HUES6 (cell line): Measurements from ENCODE around the gene TNFSF10.

Experiments
- H3K27ac ChIP-seq: 2 replicates; pipeline ENCODE4 v1.7.0; 2013; ENCODE audit warnings: low read depth, mild to moderate bottlenecking, low read length, inconsistent platforms
- H3K27me3 ChIP-seq: 2 replicates; pipeline ENCODE4 v1.6.1; 2013; ENCODE audit warnings: low read length; ENCODE audit not compliant: control insufficient read depth, insufficient read depth
- H3K36me3 ChIP-seq: 2 replicates; pipeline ENCODE4 v1.6.1; 2013; ENCODE audit warnings: low read length; ENCODE audit not compliant: control insufficient read depth, insufficient read depth
- H3K4me1 ChIP-seq: 2 replicates; pipeline ENCODE4 v1.6.1; 2013; ENCODE audit warnings: low read length; ENCODE audit not compliant: control insufficient read depth, insufficient read depth
- H3K4me3 ChIP-seq: 2 replicates; pipeline ENCODE4 v1.5.1; 2013; ENCODE audit warnings: low read depth, low read length
- H3K9ac ChIP-seq: one replicate; pipeline ENCODE4 v1.6.1; 2013; ENCODE audit warnings: mild to moderate bottlenecking, low read length
- H3K9me3 ChIP-seq: 2 replicates; pipeline ENCODE4 v1.6.1; 2013; ENCODE audit warnings: low read depth, low read length; ENCODE audit not compliant: control insufficient read depth, insufficient read depth

The TNFSF10 gene

DNA sequence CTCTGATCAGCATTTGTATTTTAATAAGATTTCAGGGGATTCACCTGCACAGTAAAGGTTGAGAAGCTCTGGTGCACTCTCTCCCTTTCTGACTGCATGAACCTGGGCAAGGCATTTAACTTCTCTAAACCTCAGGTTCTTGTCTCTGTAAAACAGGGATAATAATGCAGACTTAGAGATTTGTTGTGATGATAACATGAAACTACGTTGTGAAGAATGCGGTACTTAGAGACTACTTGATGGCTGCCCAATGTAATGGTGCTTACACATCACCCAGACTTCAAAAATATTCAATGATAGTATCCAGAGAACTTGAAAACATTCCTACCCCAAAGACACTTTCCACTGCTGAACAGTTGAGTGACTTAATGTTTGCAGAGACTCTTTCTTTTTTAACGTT, 19.8 kb upstream of the TNFSF10 start:
- no peak overlapping the region for H3K4me3 ChIP-seq
- peaks cover 4% of the 10 kb centered on the region; the same call in 1 of the 2 replicates for H3K4me1 ChIP-seq
- H3K9ac ChIP-seq = no peak overlapping the region
- no peaks in the 10 kb centered on the region for H3K27me3 ChIP-seq
- no peaks in the 10 kb centered on the region for H3K9me3 ChIP-seq
- no peaks in the 10 kb centered on the region for H3K36me3 ChIP-seq
- H3K27ac ChIP-seq = no peak overlapping the region

DNA sequence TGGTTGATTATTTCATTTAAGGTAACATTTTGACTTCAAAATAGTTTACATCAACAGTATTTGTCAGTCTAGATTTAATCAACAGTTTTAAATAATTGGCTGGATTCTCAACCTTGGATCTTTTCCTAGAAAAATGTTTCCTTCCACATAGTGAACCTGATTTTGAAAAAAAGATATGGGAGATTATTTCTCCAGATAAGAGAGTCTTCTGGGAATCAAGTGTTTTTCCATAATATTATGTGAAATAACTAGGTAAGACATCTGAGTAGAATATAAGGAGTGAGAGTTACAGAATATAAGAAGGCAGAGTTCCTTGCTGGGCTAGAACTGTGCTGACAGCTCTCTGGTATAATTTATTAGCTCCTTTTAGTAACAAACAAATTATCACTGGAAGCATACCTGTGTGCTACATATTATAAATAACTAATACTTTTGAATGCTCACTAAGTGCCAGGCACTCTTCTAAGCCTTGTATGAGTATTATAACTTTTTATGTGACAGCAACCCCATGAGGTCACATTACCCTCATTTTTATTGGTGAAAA, 18.8 kb upstream of the TNFSF10 start:
- Histone ChIP-seq H3K27me3 (no peaks in the 10 kb centered on the region), H3K4me3 (no peak overlapping the region), H3K9me3 (no peaks in the 10 kb centered on the region), H3K4me1 (peaks cover 4% of the 10 kb centered on the region; the same call in 1 of the 2 replicates), H3K36me3 (no peaks in the 10 kb centered on the region), H3K27ac (no peak overlapping the region), H3K9ac (no peak overlapping the region)

- H3K27ac ChIP-seq = no peak overlapping the region
- H3K4me3 ChIP-seq = no peak overlapping the region
- peaks cover 10% of the 10 kb centered on the region; the same call in 1 of the 2 replicates for H3K4me1 ChIP-seq
- no peaks in the 10 kb centered on the region for H3K27me3 ChIP-seq
- H3K36me3 ChIP-seq = no peaks in the 10 kb centered on the region
- no peak overlapping the region for H3K9ac ChIP-seq
- H3K9me3 ChIP-seq = no peaks in the 10 kb centered on the region
Observed at GRCh38 chr3:172540049-172540448, 16.8 kb upstream of the TNFSF10 start.

- Histone ChIP-seq H3K9ac (no peak overlapping the region), H3K4me3 (no peak overlapping the region), H3K9me3 (no peaks in the 10 kb centered on the region), H3K4me1 (peaks cover 10% of the 10 kb centered on the region; the same call in 1 of the 2 replicates), H3K36me3 (no peaks in the 10 kb centered on the region), H3K27ac (no peak overlapping the region), H3K27me3 (no peaks in the 10 kb centered on the region)
Observed at GRCh38 chr3:172539273-172539672, 16.0 kb upstream of the TNFSF10 start.

GRCh38 chr3:172538368-172539151, 15.3 kb upstream of the TNFSF10 start:
- no peak overlapping the region for H3K27ac ChIP-seq
- peaks cover 10% of the 10 kb centered on the region; the same call in 1 of the 2 replicates for H3K4me1 ChIP-seq
- no peak overlapping the region for H3K9ac ChIP-seq
- H3K36me3 ChIP-seq = no peaks in the 10 kb centered on the region
- H3K9me3 ChIP-seq = no peaks in the 10 kb centered on the region
- H3K27me3 ChIP-seq = no peaks in the 10 kb centered on the region
- no peak overlapping the region for H3K4me3 ChIP-seq

DNA sequence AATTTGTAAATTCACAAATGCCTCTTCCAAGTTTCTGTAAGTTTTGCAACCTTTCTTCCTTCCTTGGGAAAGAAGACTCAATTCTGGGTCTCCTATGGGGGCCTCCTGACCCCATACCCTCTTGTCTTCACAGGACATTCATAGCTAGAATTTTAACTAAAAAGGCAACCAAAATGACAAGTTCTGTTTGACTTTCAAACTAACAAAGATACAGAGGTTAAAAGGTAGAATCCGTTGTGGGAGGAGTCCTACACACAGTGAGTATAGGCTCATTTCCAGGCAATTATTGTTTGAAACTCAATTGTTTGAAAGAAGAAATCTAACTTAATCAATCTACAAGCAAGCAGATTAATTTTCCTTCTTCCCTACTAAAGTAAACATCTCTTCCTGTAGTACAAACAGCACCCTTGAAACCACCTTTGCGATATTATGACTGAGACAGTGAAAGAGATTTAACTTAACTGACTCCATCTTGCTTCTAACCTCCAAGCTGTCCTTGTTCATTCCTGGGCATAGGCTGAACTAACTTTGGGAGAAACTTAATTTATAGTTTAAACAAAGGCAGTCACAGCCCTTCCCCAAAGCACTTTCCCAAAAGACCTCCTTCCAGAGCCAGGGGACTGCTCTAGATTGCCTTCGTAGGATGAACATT, 14.4 kb upstream of the TNFSF10 start:
- no peaks in the 10 kb centered on the region for H3K9me3 ChIP-seq
- H3K36me3 ChIP-seq = no peaks in the 10 kb centered on the region
- 0 out of 2 replicates have a peak, but pooled peaks cover 7% of the 10 kb centered on the region for H3K4me1 ChIP-seq
- H3K27ac ChIP-seq = no peak overlapping the region
- no peaks in the 10 kb centered on the region for H3K27me3 ChIP-seq
- no peak overlapping the region for H3K9ac ChIP-seq
- H3K4me3 ChIP-seq = no peak overlapping the region

GRCh38 chr3:172536993-172537419, 13.8 kb upstream of the TNFSF10 start:
- no peak overlapping the region for H3K27ac ChIP-seq
- H3K4me3 ChIP-seq = no peak overlapping the region
- H3K9me3 ChIP-seq = no peaks in the 10 kb centered on the region
- H3K4me1 ChIP-seq = 0 out of 2 replicates have a peak, but pooled peaks cover 7% of the 10 kb centered on the region
- no peaks in the 10 kb centered on the region for H3K36me3 ChIP-seq
- H3K27me3 ChIP-seq = no peaks in the 10 kb centered on the region
- H3K9ac ChIP-seq = no peak overlapping the region

DNA sequence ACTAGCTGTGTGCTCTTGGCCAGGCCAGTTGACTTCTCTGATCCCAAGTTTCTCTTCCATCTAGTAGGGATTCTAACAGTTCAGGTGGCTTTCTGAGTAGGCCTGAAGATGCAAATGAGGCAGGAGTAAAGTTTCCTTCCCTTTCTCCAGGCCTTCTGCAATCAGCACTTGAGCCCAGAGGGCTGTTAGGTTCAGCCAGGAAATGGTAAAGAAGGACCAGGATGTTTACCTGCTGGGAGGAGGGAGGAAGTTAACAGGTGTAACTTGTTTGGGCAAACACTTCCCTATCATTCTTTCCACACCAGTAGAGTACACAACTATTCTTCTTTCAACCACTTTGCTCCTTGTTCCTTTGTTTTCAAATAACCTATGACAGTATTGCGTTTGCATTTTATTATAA, 13.3 kb upstream of the TNFSF10 start:
- Histone ChIP-seq H3K9me3 (no peaks in the 10 kb centered on the region), H3K4me3 (no peak overlapping the region), H3K27me3 (no peaks in the 10 kb centered on the region), H3K27ac (no peak overlapping the region), H3K4me1 (0 out of 2 replicates have a peak, but pooled peaks cover 7% of the 10 kb centered on the region), H3K9ac (no peak overlapping the region), H3K36me3 (no peaks in the 10 kb centered on the region)

DNA sequence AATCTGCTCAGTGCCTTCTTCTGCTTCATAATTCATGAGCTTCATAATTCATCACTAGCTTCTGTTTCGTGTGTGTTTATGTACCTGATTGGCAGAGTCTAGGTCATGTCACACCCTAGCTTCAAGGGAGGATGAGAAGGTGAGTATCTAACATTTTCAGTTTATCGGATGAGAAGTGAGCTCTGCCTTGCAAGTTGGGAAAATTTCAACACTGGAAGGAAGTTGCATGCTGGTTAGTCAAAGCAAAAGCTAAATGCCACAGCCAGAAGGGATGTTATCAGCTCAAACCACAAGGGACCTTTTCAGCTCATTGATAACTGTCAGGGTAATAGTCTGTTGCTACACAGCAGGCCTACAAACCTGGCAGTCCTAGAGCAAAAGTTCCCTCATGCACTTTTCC, 7.3 kb upstream of the TNFSF10 start:
- H3K9me3 ChIP-seq = no peaks in the 10 kb centered on the region
- H3K27ac ChIP-seq = no peak overlapping the region
- no peaks in the 10 kb centered on the region for H3K27me3 ChIP-seq
- no peak overlapping the region for H3K4me3 ChIP-seq
- H3K4me1 ChIP-seq = no peaks in the 10 kb centered on the region
- H3K9ac ChIP-seq = no peak overlapping the region
- no peaks in the 10 kb centered on the region for H3K36me3 ChIP-seq

DNA sequence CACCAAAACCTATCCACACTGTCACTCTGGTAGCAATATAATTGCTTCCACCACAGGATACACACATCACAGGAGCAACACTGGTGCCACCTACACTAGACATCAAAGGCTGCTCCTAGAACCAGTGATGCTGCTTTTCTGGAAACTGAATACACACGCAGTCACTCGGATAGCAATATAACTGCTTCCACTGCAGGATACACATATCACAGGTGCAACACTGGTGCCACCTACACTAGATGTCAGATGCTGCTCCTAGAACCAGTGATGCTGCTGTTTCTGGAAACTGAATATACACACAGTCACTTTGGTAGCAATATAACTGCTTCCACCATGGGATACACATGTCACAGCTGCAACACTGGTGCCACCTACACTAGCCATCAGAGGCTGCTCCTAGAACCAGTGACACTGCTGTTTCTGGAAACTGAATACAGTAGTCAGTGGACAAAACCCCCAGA, 6.9 kb upstream of the TNFSF10 start:
- Histone ChIP-seq H3K9me3 (no peaks in the 10 kb centered on the region), H3K27ac (no peak overlapping the region), H3K4me1 (no peaks in the 10 kb centered on the region), H3K27me3 (no peaks in the 10 kb centered on the region), H3K4me3 (no peak overlapping the region), H3K9ac (no peak overlapping the region), H3K36me3 (no peaks in the 10 kb centered on the region)

- H3K27ac ChIP-seq = no peak overlapping the region
- H3K27me3 ChIP-seq = no peaks in the 10 kb centered on the region
- no peaks in the 10 kb centered on the region for H3K9me3 ChIP-seq
- H3K4me3 ChIP-seq = no peak overlapping the region
- no peaks in the 10 kb centered on the region for H3K4me1 ChIP-seq
- no peak overlapping the region for H3K9ac ChIP-seq
- H3K36me3 ChIP-seq = no peaks in the 10 kb centered on the region
Observed at GRCh38 chr3:172528677-172529076, 5.4 kb upstream of the TNFSF10 start.
